Gastrocnemius medialis (tissue), 4 donors: ENCODE results near the gene KCNH2. TPM values are rescaled to one million over a fixed set of nuclear protein-coding genes. Genes with fewer than 3 reads are reported as not detected.

Experiments used
- ATAC-seq, 2 donors: fragments of 150-250 bp; one replicate each; pipeline ENCODE4 v1.9.1; 2016
- DNase-seq, 2 donors: peaks; one replicate each; pipeline ENCODE4 v3.0.0-alpha.2; 2019
- H3K27ac ChIP-seq, 4 donors: fragments of 200-600 bp; sonication (generic); 1 replicate in 1 of 4; 2 replicates in 3 of 4; pipeline ENCODE4 v1.5.1; 2016 to 2018; ENCODE audit warnings: mild to moderate bottlenecking in 2 of 4, moderate library complexity in 1 of 4
- H3K27me3 ChIP-seq, 3 donors: fragments of 200-600 bp; sonication (generic) in 2 of 3; 1 replicate in 1 of 3; 2 replicates in 2 of 3; pipeline versions ENCODE4 v1.5.1 to v1.6.0; 2016 to 2019; ENCODE audit warnings: mild to moderate bottlenecking in 1 of 3, moderate library complexity in 1 of 3
- H3K36me3 ChIP-seq, 2 donors: fragments of 200-600 bp; sonication (generic) in 1 of 2; one replicate each; pipeline ENCODE4 v1.5.1; 2017 to 2018
- H3K4me1 ChIP-seq, 2 donors: fragments of 200-600 bp; sonication (generic) in 1 of 2; one replicate each; pipeline ENCODE4 v1.5.1; 2016 to 2017; ENCODE audit warnings: mild to moderate bottlenecking in 2 of 2
- H3K4me3 ChIP-seq, 4 donors: fragments of 200-600 bp; sonication (generic) in 3 of 4; 1 replicate in 1 of 4; 2 replicates in 3 of 4; pipeline ENCODE4 v1.5.1; 2016 to 2019; ENCODE audit warnings: mild to moderate bottlenecking in 2 of 4
- H3K9me3 ChIP-seq, 3 donors: fragments of 200-600 bp; sonication (generic) in 2 of 3; 1 replicate in 1 of 3; 2 replicates in 2 of 3; pipeline ENCODE4 v1.5.1; 2016 to 2019
- CTCF ChIP-seq, 5 experiments: fragments of 450-650 bp in 3 of 5; fragments of 200-600 bp in 2 of 5; sonication (generic) in 2 of 5; IDR thresholded peaks in 4 of 5; conservative IDR thresholded peaks in 1 of 5; 1 replicate in 4 of 5; 2 replicates in 1 of 5; pipeline ENCODE4 v1.5.1; 2016 to 2019; ENCODE audit warnings: antibody characterized with exemption in 5 of 5, mild to moderate bottlenecking in 3 of 5, moderate library complexity in 3 of 5
- POLR2A ChIP-seq, 2 donors: fragments of 450-650 bp; IDR thresholded peaks; one replicate each; pipeline ENCODE4 v1.6.1; 2017; ENCODE audit warnings: antibody characterized with exemption in 2 of 2, mild to moderate bottlenecking in 2 of 2, moderate library complexity in 2 of 2
- in situ Hi-C, 4 donors: fragments of 200-750 bp; cut with MboI; loops; one replicate each; pipeline versions ENCODE4 v1.15.0 to v1.8.0; 2017; ENCODE audit warnings: low sequenced_read_pairs in 4 of 4
- intact Hi-C: fragments of 100-400 bp; cut with DNase I; formaldehyde crosslinking; loops from one replicate; pipeline ENCODE4 v1.15.1; 2023; ENCODE audit warnings: low total_unique reads
- total RNA-seq, 4 donors: library from RNA; depleted of rRNA; stranded (reverse); fragments of >200 nt; gene quantifications; one replicate each; pipeline versions ENCODE4 v1.1.0 to v1.2.3, GENCODE V29; 2016

Gene KCNH2
- total RNA-seq, 4 donors from 2014 or later, result 0.19 to 1.00 (median 0.46) TPM; not detected in 1

- intact Hi-C loops, result loop anchor here (10.0 kb wide), 1 partner anchor 409 kb away; no protein-coding TSS in a partner anchor
- Histone ChIP-seq H3K27ac (no peak overlapping the region), H3K36me3 (no peaks in the 10 kb centered on the region), H3K9me3 (no peaks in the 10 kb centered on the region), H3K4me3 (no peak overlapping the region), H3K4me1 (peaks cover 0 to 4% of the 10 kb centered on the region in 2 donors), H3K27me3 (peaks cover 0 to 13% (median 10%) of the 10 kb centered on the region in 3 donors)
- DNase-seq (no peak), ATAC-seq (no peak)
- in situ Hi-C loops, result loop anchor here in 2 of 4 donors (5.0 kb wide), 1 partner anchor 91 kb away; no protein-coding TSS in a partner anchor
- no peak for TF ChIP-seq POLR2A (IDR thresholded peaks at IDR 0.05)
- TF ChIP-seq CTCF (IDR thresholded peaks at IDR 0.05 in 4 of 5, conservative IDR thresholded peaks at IDR 0.05 in 1 of 5), result no peak
These were observed 82.3 kb downstream of the KCNH2 start for GRCh38 chr7:150895809-150896208.

Other genes starting within 250 kb of the KCNH2 start
- 10 to 100 TPM; 13.5 to 29.4 (median 15.6) TPM for gene GIMAP5, start 240.9 kb downstream of the KCNH2 start, total RNA-seq
- 1 to 10 TPM; 5.8 to 9.6 (median 7.6) TPM for gene TMEM176B, start 178.0 kb downstream of the KCNH2 start, total RNA-seq
- 10 to 100 TPM in 1 of 4 donors, 1 to 10 TPM in 3; 5.2 to 12.9 (median 8.9) TPM for gene TMEM176A, start 177.6 kb downstream of the KCNH2 start, total RNA-seq
- 1 to 10 TPM in 1 of 4 donors, not detected in 3; 1.6 TPM for gene AOC1, start 125.8 kb downstream of the KCNH2 start, total RNA-seq
- 10 to 100 TPM in 1 of 4 donors, 1 to 10 TPM in 3; 1.4 to 10.8 (median 4.2) TPM for gene NOS3, start 12.7 kb upstream of the KCNH2 start, total RNA-seq
- gene ATG9B, start 46.2 kb upstream of the KCNH2 start, total RNA-seq, result under 1 TPM in 1 of 4 donors, not detected in 3; 0.31 TPM
- 10 to 100 TPM; 10.4 to 25.7 (median 16.2) TPM for gene ABCB8, start 50.1 kb upstream of the KCNH2 start, total RNA-seq
- 10 to 100 TPM in 1 of 4 donors, 1 to 10 TPM in 2, under 1 TPM in 1; 0.72 to 11.0 (median 2.5) TPM for gene ASIC3, start 70.2 kb upstream of the KCNH2 start, total RNA-seq
- 10 to 100 TPM in 1 of 4 donors, 1 to 10 TPM in 3; 3.7 to 10.7 (median 5.9) TPM for gene CDK5, start 79.6 kb upstream of the KCNH2 start, total RNA-seq
- gene SLC4A2, start 81.3 kb upstream of the KCNH2 start, total RNA-seq, result 10 to 100 TPM; 27.5 to 39.6 (median 33.0) TPM
- gene FASTK, start 102.5 kb upstream of the KCNH2 start, total RNA-seq, result 100 to 1,000 TPM; 108 to 181 (median 141) TPM
- 100 to 1,000 TPM in 2 of 4 donors, 10 to 100 TPM in 2; 55.5 to 137 (median 97.4) TPM for gene TMUB1, start 105.2 kb upstream of the KCNH2 start, total RNA-seq
- 10 to 100 TPM; 31.1 to 65.3 (median 36.3) TPM for gene AGAP3, start 108.2 kb upstream of the KCNH2 start, total RNA-seq
- gene GBX1, start 189.4 kb upstream of the KCNH2 start, total RNA-seq, result under 1 TPM in 1 of 4 donors, not detected in 3; 0.58 TPM
- 10 to 100 TPM; 17.1 to 24.8 (median 21.6) TPM for gene ASB10, start 208.9 kb upstream of the KCNH2 start, total RNA-seq
- not detected for gene H2BK1, start 232.2 kb upstream of the KCNH2 start, total RNA-seq
- gene ABCF2, start 248.9 kb upstream of the KCNH2 start, total RNA-seq, result 100 to 1,000 TPM in 1 of 4 donors, 10 to 100 TPM in 3; 73.3 to 119 (median 96.3) TPM